Measurements from ENCODE around the gene TMEFF2. TPM values are rescaled to one million over a fixed set of nuclear protein-coding genes. Genes with fewer than 3 reads are reported as not detected.

Gene TMEFF2
- total RNA-seq, 1 donor from 2014 or later = 0.16 TPM

DNA sequence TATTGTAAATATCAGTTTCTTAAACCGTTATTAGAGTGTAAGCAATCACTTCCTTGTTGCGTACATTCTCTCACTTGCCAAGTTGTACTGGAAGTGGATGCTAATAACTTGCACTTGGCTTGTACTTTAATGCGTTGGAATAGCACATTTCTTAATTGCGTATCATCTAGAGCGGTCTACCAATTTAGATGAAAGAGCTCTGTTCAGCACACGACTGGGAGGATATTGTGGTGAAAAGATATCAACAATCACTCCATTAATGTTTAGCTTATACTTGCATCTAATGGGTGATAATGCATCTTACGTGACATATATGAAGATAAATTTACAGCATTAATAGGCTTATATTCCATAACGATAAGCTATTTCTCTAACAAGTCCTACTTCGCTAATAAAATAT lies 11.7 kb upstream of the TMEFF2 start:
- no peak overlapping the region for H3K27ac ChIP-seq (replicated peaks)
- no peaks in the 10 kb centered on the region for H3K4me1 ChIP-seq
- peaks cover 13% of the 10 kb centered on the region for H3K27me3 ChIP-seq (ENCODE audit: low read depth)
- no peak for DNase-seq
- intact Hi-C loops (cut with micrococcal nuclease) = no loop called here
- TF ChIP-seq, protein P1, sequence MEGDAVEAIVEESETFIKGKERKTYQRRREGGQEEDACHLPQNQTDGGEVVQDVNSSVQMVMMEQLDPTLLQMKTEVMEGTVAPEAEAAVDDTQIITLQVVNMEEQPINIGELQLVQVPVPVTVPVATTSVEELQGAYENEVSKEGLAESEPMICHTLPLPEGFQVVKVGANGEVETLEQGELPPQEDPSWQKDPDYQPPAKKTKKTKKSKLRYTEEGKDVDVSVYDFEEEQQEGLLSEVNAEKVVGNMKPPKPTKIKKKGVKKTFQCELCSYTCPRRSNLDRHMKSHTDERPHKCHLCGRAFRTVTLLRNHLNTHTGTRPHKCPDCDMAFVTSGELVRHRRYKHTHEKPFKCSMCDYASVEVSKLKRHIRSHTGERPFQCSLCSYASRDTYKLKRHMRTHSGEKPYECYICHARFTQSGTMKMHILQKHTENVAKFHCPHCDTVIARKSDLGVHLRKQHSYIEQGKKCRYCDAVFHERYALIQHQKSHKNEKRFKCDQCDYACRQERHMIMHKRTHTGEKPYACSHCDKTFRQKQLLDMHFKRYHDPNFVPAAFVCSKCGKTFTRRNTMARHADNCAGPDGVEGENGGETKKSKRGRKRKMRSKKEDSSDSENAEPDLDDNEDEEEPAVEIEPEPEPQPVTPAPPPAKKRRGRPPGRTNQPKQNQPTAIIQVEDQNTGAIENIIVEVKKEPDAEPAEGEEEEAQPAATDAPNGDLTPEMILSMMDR (IDR thresholded peaks at IDR 0.05; ENCODE audit: borderline replicate concordance) = no peak
- H3K36me3 ChIP-seq = no peaks in the 10 kb centered on the region
- H3K4me3 ChIP-seq = no peak overlapping the region
- peaks cover 1% of the 10 kb centered on the region for H3K9me3 ChIP-seq (replicated peaks)

DNA sequence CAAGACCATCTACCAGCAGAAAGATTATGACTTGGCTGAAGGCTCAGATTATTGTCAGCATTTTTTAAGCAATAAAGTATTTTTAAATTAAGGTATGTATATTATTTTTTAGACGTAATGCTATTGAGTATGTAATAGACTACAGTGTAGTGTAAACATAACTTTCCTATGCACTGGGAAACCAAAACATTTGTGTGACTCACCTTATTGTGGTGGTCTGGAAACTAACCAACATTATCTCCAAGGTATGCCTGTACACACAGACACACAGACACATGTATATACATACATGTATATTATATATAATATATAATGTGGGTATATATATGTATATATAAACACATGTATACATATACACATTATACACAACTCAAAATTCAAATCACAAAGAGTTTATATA lies 9.1 kb upstream of the TMEFF2 start:
- H3K4me1 ChIP-seq = no peaks in the 10 kb centered on the region
- H3K4me3 ChIP-seq = no peak overlapping the region
- H3K27ac ChIP-seq (replicated peaks) = no peak overlapping the region
- TF ChIP-seq, protein P1 (IDR thresholded peaks at IDR 0.05; ENCODE audit: borderline replicate concordance) = no peak
- intact Hi-C loops (cut with micrococcal nuclease) = no loop called here
- H3K9me3 ChIP-seq (replicated peaks) = no peaks in the 10 kb centered on the region
- H3K36me3 ChIP-seq = no peaks in the 10 kb centered on the region
- peaks cover 38% of the 10 kb centered on the region for H3K27me3 ChIP-seq (ENCODE audit: low read depth)
- no peak for DNase-seq

- H3K27ac ChIP-seq (replicated peaks) = no peak overlapping the region
- H3K36me3 ChIP-seq = no peaks in the 10 kb centered on the region
- no peaks in the 10 kb centered on the region for H3K4me1 ChIP-seq
- no peaks in the 10 kb centered on the region for H3K9me3 ChIP-seq (replicated peaks)
- TF ChIP-seq, protein P1 (IDR thresholded peaks at IDR 0.05; ENCODE audit: borderline replicate concordance) = no peak
- intact Hi-C loops (cut with micrococcal nuclease) = no loop called here
- no peak for DNase-seq
- no peak overlapping the region for H3K4me3 ChIP-seq
- peaks cover 53% of the 10 kb centered on the region for H3K27me3 ChIP-seq (ENCODE audit: low read depth)
Observed at GRCh38 chr2:192202373-192202772, 7.6 kb upstream of the TMEFF2 start.

GRCh38 chr2:192201116-192201515 lies 6.4 kb upstream of the TMEFF2 start:
- Histone ChIP-seq H3K36me3 (no peaks in the 10 kb centered on the region), H3K4me3 (no peak overlapping the region), H3K9me3 (replicated peaks) (no peaks in the 10 kb centered on the region), H3K27ac (replicated peaks) (no peak overlapping the region), H3K4me1 (peaks cover 6% of the 10 kb centered on the region), H3K27me3 (ENCODE audit: low read depth) (peaks cover 66% of the 10 kb centered on the region)
- no peak for DNase-seq
- intact Hi-C loops (cut with micrococcal nuclease) = no loop called here
- TF ChIP-seq, protein P1 (IDR thresholded peaks at IDR 0.05; ENCODE audit: borderline replicate concordance) = no peak

- Histone ChIP-seq H3K36me3 (no peaks in the 10 kb centered on the region), H3K4me1 (peaks cover 30% of the 10 kb centered on the region), H3K27me3 (ENCODE audit: low read depth) (peaks cover 100% of the 10 kb centered on the region), H3K27ac (replicated peaks) (no peak overlapping the region), H3K4me3 (no peak overlapping the region), H3K9me3 (replicated peaks) (no peaks in the 10 kb centered on the region)
- no peak for DNase-seq
- intact Hi-C loops (cut with micrococcal nuclease) = no loop called here
- TF ChIP-seq, protein P1 (IDR thresholded peaks at IDR 0.05; ENCODE audit: borderline replicate concordance) = no peak
Observed at GRCh38 chr2:192197357-192197756, 2.6 kb upstream of the TMEFF2 start.
